Measurements from ENCODE around the gene SYTL3. TPM values are rescaled to one million over a fixed set of nuclear protein-coding genes. Genes with fewer than 3 reads are reported as not detected.

SYTL3 gene
- total RNA-seq, 1 donor from 2014 or later, result 2.8 TPM

DNA sequence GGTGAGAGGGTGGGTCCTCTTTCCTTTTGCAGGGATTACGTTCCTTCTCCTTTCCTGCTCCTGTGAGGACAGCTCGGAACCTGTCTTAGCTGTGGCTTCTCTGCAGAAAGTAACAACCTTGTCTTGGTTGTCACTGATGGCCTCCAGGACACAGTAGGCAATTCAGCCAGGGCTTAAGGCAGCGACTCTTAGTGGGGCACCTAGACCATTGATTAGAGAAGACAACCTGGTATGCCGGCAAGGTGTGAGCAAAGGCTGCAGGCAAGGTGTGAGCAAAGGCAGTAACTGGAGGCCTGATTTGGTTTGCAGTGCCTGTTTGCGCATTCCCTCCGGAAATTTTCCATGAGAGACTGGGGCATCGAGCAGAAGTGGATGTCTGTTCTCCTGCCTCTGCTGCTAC, 42.9 kb upstream of the SYTL3 start:
- H3K4me1 Mint-ChIP-seq (ENCODE audit: low read depth, unreplicated experiment), result peaks cover 25% of the 10 kb centered on the region
- H3K4me3 Mint-ChIP-seq (ENCODE audit: unreplicated experiment), result no peak overlapping the region
- H3K36me3 Mint-ChIP-seq (ENCODE audit: unreplicated experiment), result peaks cover 7% of the 10 kb centered on the region
- DNase-seq, result no peak
- H3K27ac Mint-ChIP-seq (ENCODE audit: unreplicated experiment), result no peak overlapping the region
- H3K9me3 Mint-ChIP-seq (ENCODE audit: unreplicated experiment), result peaks cover 7% of the 10 kb centered on the region
- H3K27me3 Mint-ChIP-seq (ENCODE audit: unreplicated experiment), result peaks cover 3% of the 10 kb centered on the region
- TF ChIP-seq, protein P1, sequence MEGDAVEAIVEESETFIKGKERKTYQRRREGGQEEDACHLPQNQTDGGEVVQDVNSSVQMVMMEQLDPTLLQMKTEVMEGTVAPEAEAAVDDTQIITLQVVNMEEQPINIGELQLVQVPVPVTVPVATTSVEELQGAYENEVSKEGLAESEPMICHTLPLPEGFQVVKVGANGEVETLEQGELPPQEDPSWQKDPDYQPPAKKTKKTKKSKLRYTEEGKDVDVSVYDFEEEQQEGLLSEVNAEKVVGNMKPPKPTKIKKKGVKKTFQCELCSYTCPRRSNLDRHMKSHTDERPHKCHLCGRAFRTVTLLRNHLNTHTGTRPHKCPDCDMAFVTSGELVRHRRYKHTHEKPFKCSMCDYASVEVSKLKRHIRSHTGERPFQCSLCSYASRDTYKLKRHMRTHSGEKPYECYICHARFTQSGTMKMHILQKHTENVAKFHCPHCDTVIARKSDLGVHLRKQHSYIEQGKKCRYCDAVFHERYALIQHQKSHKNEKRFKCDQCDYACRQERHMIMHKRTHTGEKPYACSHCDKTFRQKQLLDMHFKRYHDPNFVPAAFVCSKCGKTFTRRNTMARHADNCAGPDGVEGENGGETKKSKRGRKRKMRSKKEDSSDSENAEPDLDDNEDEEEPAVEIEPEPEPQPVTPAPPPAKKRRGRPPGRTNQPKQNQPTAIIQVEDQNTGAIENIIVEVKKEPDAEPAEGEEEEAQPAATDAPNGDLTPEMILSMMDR (IDR thresholded peaks at IDR 0.05; ENCODE audit: partially characterized antibody, unreplicated experiment), result no peak

DNA sequence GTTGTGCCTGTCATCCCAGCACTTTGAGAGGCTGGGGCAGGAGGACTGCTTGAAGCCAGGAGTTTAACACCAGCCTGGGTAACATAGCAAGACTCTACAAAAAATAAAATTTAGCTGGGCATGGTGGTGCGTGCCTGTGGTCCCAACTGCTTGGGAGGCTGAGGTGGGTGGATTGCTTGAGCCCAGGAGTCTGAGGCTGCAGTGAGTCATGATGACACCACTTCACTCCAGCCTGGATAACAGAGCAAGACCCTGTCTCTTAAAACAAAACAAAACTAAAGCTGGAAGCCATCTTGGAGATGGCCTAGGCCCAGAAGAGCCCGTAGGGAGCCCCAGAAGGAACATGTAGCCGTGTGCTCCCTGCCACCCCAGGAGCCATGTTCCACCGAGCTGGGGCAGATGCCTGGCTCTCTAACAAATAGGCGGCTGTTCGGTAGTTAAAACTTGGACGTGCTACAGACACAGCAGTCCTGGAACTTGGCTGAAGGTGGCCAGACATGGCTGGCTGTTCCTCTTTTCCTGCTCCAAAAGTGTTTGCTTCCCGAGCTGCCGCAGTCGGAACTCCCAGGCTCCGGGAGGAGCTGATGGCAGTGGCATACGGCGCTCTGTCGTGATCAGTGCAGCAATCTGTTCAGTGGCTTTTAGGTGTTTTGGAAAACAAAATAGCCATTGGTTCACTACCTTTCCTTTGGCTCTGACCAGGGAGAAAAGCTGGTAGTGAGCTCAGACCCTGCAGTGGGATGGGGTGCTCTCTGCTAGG, 42.3 kb upstream of the SYTL3 start:
- H3K27me3 Mint-ChIP-seq (ENCODE audit: unreplicated experiment), result peaks cover 3% of the 10 kb centered on the region
- no peak for DNase-seq
- peaks cover 27% of the 10 kb centered on the region for H3K4me1 Mint-ChIP-seq (ENCODE audit: low read depth, unreplicated experiment)
- TF ChIP-seq, protein P1 (IDR thresholded peaks at IDR 0.05; ENCODE audit: partially characterized antibody, unreplicated experiment), result no peak
- peaks cover 8% of the 10 kb centered on the region for H3K9me3 Mint-ChIP-seq (ENCODE audit: unreplicated experiment)
- no peak overlapping the region for H3K27ac Mint-ChIP-seq (ENCODE audit: unreplicated experiment)
- H3K36me3 Mint-ChIP-seq (ENCODE audit: unreplicated experiment), result peaks cover 7% of the 10 kb centered on the region
- H3K4me3 Mint-ChIP-seq (ENCODE audit: unreplicated experiment), result no peak overlapping the region

DNA sequence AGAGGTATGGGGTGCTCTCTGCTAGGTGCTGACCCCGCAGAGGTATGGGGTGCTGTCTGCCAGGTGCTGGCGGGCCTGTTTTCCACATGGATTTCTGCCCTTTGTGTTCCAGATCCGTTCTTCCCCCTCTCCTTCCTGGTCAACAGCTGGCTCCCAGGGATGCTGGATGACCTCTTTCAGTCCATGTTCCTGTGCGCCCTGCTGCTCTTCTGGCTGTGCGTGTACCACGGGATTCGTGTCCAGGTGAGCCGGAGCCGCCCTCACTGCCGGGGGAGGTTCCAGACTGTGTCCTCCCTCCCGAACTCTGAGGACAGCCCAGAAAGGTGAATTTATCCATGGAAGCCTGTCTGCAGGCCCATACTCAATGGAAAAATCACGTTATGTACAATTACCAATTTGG, 41.6 kb upstream of the SYTL3 start:
- H3K9me3 Mint-ChIP-seq (ENCODE audit: unreplicated experiment), result peaks cover 8% of the 10 kb centered on the region
- H3K4me3 Mint-ChIP-seq (ENCODE audit: unreplicated experiment), result no peak overlapping the region
- TF ChIP-seq, protein P1 (IDR thresholded peaks at IDR 0.05; ENCODE audit: partially characterized antibody, unreplicated experiment), result no peak
- DNase-seq, result no peak
- H3K36me3 Mint-ChIP-seq (ENCODE audit: unreplicated experiment), result peaks cover 7% of the 10 kb centered on the region
- no peak overlapping the region for H3K27ac Mint-ChIP-seq (ENCODE audit: unreplicated experiment)
- H3K4me1 Mint-ChIP-seq (ENCODE audit: low read depth, unreplicated experiment), result peaks cover 22% of the 10 kb centered on the region
- H3K27me3 Mint-ChIP-seq (ENCODE audit: unreplicated experiment), result peaks cover 3% of the 10 kb centered on the region

DNA sequence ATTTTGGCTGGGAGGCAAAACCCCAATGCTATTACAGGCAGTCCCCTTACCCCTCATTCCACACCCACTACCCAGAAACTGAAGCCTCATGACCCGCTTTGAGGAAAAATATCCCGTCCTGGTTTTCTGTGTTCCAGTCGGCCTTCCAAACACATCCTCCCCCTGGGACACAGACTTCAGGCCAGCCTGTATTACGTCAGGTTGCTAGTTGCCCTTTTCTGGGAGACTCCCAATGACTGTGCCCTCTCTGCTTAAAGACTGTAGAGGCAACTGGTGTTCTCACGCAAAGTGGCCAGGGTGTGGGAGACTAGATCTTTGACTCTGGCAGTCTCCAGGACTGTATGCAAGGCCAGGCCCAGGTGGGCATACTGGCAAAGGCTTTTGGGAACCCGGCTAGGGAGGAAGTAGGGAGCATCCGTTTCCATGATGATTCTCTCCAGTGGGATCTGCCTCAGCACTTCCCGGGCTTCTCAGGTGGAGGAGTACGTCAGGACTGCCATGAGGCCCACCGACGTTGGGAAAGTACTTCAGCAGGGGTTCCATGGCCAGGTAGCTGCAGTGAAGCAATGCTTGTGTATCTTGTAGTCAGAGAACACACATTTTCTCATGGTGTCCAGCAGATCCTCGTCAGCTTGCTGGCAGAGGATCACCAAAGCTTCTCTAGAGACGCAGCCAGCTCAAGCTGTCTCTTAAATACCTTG, 40.2 kb upstream of the SYTL3 start:
- peaks cover 7% of the 10 kb centered on the region for H3K36me3 Mint-ChIP-seq (ENCODE audit: unreplicated experiment)
- peaks cover 8% of the 10 kb centered on the region for H3K9me3 Mint-ChIP-seq (ENCODE audit: unreplicated experiment)
- H3K27ac Mint-ChIP-seq (ENCODE audit: unreplicated experiment), result no peak overlapping the region
- no peak overlapping the region for H3K4me3 Mint-ChIP-seq (ENCODE audit: unreplicated experiment)
- DNase-seq, result no peak
- peaks cover 11% of the 10 kb centered on the region for H3K4me1 Mint-ChIP-seq (ENCODE audit: low read depth, unreplicated experiment)
- TF ChIP-seq, protein P1 (IDR thresholded peaks at IDR 0.05; ENCODE audit: partially characterized antibody, unreplicated experiment), result no peak
- peaks cover 2% of the 10 kb centered on the region for H3K27me3 Mint-ChIP-seq (ENCODE audit: unreplicated experiment)
